ENCODE results near the gene PRSS12.

DNA sequence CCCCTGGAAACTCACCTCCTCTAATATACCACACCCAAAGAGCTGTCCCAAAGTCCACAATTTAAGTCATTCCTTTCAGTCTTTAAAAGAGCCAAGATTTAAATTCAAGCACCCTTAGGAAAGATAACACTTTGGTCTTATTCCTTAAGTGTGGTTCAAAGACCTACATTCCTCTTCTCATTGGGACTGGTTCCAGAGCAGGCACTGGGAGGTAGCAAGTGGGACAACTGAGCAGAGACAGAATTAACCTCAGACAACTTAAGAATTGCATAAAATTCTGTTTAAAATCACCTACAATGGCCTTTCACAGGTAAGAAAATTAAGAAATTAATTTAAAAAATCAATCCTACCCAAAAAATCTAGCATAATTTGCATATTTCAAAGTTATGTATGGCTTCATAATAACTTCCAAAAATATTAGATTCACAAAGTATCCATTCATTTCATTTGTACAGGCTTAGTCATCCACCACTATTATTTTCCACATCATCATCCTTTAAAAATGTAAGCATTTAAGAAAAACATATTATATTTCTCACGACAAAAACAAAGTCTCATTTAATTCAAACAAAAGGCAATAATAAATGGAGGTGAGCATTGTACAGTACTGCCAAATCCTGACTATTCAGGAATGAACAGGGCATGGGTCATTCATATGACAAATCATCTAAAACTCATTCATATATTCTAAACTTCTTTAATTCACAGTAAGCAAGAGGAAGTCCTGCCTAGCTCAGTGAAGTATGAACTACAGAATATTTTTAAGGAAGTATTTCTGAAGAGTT lies 13.6 kb downstream of the PRSS12 start:
- no peak for TF ChIP-seq POLR2A (IDR thresholded peaks at IDR 0.05)
- TF ChIP-seq, protein P1, sequence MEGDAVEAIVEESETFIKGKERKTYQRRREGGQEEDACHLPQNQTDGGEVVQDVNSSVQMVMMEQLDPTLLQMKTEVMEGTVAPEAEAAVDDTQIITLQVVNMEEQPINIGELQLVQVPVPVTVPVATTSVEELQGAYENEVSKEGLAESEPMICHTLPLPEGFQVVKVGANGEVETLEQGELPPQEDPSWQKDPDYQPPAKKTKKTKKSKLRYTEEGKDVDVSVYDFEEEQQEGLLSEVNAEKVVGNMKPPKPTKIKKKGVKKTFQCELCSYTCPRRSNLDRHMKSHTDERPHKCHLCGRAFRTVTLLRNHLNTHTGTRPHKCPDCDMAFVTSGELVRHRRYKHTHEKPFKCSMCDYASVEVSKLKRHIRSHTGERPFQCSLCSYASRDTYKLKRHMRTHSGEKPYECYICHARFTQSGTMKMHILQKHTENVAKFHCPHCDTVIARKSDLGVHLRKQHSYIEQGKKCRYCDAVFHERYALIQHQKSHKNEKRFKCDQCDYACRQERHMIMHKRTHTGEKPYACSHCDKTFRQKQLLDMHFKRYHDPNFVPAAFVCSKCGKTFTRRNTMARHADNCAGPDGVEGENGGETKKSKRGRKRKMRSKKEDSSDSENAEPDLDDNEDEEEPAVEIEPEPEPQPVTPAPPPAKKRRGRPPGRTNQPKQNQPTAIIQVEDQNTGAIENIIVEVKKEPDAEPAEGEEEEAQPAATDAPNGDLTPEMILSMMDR (IDR thresholded peaks at IDR 0.05) = no peak
